Hematopoietic multipotent progenitor cell treated with erythropoietin and hydrocortisone succinate and interleukin-3 and kit ligand, for 6 days (in vitro differentiated cells): ENCODE measurements around the gene FXYD3.
A peak's percentile ranks its signal among the peaks of the same experiment; 100 is the strongest.

Experiments
- DNase-seq: peaks from one replicate; pipeline ENCODE4 v3.0.0-alpha.2; 2015

The FXYD3 gene

DNA sequence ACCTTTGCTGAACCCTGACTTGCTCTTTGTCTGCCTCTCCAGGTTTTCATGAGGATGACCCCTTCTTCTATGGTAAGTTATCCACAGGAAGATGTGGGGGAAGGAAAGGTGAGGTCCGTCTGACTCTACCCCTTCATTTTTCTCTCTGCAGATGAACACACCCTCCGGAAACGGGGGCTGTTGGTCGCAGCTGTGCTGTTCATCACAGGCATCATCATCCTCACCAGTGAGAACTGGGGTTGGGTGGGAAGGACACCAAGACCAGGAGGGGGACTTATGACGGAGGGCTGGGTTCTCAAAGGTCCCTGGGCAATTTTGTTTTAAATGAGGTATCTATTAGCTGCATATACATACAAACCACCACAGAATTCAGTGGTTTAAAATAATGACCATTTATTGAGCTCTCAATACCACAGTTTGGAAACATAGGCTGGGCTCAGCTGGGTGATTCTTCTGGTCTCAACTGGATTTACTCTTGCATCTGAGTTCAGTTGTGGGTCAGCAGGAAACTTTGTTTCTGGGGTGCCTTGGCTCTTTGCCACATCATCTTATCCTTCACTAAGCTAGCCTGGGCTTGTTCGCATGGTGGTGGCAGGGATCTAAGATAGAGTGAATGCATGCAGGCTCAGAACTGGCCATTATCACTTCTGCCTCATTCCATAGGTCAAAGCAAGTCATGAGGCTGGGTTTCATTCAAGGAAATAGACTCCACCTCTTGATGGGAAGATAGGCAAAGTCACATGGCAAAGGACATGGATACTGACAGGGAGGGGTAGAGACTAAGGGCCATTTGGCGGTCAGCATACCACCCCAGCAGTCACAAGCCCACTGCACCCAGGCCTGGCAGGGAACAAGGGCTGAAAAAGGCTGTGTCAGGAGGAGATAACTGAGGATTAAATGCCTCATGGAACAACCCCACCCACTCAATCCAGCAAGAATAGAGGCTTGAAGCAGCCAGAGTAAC, 50.8 kb downstream of the FXYD3 start:
- DNase-seq, result peak; percentile 68

DNA sequence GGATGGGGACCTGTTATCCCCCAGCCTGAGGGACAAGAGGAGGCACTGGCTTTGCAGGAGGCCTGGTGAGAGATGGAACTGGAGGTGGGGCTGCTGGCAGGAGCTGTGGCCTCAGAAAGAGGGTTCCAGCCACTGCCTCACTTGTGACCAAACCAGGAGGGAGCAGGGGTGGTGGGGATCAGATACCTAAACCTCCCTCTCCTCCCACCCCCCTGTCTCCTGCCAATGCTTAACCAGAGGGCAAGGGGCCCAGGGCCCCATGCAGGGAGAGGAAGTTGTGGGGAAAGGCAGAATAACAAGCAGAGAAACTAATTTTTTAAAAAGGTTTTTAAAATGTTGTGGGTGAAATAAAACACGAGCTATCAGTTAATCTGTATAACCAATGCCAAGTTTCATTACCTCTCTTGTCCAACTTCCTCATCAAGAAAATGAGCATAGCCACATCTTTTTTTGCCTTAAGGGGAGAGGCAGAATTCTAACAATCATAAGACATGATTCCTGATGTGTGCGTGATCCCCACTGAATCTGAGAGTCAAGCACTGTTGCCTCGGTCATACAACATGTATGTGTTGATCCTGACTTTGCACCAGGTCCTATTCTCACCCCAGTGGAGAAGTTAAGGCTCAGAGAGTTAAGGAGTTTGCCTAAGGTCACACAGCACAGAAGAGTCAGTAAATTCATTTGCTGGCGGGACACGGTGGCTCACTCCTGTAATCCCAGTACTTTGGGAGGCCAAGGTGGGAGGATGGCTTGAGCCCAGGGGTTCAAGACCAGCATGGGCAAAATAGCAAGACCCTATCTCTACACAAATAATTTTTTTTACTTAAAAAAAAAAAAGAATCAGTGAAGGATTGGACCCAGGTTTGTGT, 51.9 kb downstream of the FXYD3 start:
- DNase-seq, result peak; percentile 56

DNA sequence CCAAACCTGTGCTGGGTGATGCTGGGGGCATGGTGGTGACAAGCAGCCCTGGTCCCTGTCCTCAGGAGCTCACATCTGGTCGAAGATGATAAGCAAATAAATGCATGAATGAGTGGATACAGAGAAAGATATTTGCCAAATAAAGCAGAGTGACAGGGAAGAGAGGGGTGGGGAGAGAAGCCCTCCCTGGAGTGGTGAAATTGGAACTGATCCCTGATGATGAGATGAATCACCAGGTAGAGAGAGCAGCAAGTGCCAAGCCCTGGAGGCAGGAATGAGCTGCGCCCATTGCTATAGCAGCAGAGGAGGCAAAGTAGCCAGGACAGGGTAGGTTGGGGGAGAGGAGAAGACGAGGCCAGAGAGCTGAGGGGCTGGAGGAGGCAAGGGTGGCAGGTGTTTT, 52.6 kb downstream of the FXYD3 start:
- DNase-seq, result peak; percentile 71

DNA sequence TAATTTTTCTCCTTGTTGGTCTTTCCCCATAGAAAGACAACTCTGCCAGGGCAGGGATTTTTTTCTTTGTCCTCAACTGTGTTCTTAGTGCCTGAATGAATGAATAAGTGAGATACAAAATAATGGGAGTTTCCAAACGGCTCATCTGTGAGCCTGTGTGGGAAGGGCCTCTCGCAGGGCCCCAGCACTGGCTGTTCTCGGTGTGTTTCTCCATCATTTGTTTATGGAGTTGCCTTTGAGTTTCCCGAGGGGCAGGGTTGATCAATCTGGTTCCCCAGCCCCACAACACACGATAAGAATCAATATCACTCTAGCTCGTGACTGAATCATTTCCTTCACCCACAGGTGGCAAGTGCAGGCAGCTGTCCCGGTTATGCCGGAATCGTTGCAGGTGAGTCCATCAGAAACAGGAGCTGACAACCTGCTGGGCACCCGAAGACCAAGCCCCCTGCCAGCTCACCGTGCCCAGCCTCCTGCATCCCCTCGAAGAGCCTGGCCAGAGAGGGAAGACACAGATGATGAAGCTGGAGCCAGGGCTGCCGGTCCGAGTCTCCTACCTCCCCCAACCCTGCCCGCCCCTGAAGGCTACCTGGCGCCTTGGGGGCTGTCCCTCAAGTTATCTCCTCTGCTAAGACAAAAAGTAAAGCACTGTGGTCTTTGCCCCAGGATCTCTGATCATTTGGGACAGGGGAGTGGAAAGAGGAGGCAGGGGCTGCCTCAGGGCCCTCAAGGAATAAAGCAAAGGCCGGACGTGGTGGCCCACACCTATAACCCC, 53.8 kb downstream of the FXYD3 start:
- DNase-seq, result no peak

DNA sequence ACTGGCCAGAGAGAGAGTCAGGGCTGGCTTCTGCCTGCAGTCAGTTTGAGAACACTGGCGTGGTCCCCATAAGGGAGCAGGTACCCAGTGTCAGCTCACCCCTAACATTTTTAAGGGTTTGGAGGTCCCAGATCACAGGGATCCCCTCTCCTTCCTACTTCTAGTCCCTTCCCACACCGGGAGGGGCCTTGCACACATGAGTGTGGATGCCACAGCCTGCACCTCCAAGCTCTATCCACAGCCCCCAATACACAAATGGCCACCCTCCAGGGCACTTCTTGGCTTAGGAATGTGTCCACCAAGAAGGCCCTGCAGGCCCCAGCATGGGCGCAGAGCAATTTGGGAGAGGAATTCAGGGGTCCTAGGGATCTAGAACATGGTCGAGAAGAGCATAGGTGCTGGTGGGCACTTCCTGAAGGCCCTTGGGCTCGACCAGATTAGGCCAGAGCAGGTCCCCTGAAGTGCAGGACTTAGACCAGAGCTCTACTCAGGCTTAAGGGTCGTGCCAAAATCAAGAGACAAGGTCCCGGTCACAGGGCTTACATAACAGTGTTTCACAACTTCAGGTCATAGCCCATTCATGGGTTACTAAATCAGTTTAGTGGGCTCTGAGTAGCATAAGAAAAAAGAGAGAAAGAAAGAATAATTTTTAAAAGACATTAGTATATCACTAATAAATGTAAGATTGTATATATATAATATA, 54.9 kb downstream of the FXYD3 start:
- DNase-seq, result no peak

DNA sequence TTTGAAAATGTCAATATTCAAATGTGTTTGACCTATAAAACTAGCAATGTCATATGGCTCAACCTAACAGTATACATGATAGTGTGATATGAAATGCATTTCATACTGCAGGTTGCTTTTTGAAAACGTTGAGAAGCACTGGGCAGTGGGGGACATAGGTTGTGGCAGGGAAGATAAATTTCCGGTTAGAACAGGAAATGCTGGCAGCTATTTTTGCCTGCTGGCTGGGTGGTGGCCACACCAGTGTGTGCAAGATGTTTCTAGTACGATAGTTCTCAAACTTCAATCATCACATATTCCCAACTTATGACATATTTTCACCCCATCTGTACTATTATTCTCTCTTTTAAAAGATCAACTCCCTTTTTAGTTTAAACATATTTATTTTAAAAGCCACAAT, 56.1 kb downstream of the FXYD3 start:
- DNase-seq, result peak; percentile 80
